SW 1271 (cell line): ENCODE measurements around the gene XYLT1.

Experiments used
- DNase-seq, 2 experiments: peaks; one replicate each; lab custom pipeline; 2025; lab: John Stamatoyannopoulos, UW

XYLT1 gene

DNA sequence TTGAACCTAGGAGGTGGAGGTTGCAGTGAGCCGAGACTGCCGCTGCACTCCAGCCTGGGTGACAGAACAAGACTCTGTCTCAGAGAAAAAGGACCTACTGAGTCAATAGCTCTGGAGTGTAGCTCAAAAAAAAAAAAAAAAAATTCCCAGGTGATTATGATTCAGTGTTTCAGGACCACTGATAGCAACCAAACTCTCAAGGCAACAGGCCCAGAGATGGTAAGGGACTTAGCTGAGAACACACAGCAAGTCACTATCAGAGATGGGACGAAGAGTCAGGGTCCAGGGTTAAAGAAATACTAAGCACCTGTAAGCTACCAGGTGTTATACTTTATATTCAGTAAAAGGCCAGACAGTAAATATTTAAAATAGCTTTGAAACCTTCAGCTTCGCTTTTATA, 335.3 kb downstream of the XYLT1 start:
- DNase-seq: no peak

DNA sequence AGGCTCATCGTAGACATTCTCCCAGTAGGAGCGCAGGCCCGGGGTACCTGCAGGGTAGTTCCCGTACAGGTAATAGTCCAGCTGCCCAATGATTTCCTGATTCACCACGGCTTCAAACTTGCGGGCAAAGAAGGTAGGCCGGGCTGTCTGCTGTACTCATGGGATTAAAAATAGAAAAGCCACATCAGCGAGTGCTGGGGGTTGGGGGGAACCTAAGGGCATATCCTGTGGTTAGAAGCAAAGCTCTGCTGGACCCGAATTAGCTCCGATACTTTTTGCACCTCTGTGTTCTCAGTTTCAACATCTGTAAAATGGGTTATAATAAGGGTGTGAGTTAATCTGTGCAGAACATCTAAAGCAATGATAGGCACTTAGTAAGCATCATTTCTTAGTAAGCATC, 336.2 kb downstream of the XYLT1 start:
- no peak for DNase-seq

DNA sequence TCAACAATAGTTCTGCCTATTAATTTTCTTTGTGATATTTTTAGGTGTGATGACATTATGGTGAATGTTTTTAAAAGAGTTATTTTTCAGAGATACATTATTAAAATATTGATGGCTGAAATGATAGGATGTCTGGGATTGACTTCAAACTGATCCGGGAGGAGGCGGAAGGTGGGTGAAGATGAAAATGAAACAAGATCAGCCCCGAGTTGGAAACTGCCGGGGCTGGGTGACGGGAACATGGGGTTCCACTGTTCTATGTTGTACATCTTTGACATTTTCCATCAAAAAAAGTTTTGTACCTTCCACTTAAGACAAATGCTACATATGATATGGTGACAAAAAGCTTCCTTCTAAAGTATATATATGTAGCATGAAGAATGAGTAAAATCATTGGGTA, 336.9 kb downstream of the XYLT1 start:
- no peak for DNase-seq

DNA sequence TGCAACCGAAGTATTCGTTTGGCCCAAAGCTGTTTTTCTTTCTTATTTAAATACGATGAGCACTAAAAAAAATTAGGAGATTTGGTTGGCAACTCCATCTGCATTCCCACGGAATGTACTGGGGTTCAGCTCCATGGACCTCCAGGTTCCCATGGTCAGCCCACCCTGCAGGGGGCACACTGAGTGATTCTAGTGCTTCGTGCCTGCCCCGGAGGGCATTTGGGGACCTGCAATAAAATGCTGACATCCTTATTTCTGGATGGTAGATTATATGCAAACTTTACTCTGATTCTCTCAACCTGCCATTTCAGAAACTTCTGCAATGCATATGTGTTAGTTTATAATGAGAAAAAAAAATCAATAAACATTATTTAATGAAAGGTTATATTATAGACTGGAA, 339.4 kb downstream of the XYLT1 start:
- no peak for DNase-seq

DNA sequence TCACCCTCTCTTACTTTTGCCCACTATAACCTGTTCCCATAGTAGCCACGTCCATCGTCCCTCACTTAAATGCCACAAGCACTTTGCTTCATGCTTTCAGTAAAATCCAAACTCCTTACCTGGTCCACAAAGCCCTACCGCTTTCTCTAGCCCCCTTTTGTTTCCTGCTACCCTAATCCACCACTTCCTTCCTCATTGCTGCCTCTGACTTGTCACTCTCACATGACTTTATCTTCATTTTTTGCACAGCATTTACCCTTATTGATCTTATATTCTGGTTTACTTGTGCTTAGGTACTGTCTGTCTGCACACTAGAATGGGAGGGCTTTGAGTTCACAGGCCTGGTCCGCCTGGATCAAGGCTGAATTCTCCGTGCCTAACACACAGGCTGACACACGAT, 340.0 kb downstream of the XYLT1 start:
- DNase-seq: no peak

DNA sequence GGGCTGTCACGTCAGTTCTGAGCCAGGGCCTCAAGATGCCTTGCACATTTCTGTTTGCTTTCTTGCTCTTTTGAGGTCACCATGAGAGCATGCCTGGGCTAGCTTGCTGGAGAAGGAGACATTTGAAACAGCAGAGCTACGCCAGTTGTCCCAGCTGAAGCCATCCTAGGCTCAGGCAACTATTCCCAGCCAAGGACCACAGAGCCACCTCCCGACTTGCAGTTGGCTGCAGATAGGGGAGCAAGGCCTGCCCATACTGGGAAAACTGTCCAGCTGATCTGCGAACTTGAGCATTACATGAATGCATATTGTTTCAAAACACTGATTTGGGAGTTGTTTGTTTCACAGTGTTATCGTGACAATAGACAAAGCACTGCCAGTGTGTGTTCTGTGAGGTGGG, 340.8 kb downstream of the XYLT1 start:
- no peak for DNase-seq

DNA sequence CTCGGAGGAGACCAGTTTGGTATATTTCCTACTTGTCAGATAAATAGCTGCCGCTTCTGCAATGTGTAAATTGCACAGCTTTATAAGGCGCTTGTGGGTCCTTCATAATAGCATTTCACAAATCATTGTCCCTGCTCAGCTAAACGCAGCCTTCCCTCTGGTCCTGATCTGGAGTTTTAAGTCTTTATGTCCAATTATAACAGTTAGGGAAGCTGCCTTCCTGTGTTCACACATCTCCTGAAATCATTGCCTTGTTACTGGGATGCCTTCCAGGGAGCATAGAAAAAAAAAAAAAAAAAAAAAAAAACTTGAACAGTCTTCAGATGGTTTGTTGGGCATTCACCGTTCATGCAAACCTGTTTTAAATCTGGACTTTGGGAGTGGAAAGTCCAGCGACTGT, 342.0 kb downstream of the XYLT1 start:
- DNase-seq: no peak

DNA sequence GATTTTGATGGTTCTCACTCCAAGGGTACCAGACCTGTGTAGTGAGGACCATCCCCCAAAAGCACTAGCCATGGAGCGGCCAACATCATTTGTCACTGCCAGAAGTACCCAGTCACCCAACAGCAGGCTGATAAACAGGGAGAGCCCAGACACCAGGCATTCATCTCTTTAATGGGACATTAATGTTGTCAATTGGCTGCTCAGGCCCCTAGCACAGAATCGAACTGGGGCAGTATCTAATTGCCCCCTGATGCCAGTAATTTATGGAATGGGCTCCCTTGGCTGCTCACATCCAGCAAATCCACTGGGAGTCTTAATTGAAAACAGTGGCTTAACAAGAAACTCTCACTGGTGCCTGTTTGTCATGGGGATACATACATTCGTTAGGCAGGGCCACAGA, 344.6 kb downstream of the XYLT1 start:
- DNase-seq: no peak

DNA sequence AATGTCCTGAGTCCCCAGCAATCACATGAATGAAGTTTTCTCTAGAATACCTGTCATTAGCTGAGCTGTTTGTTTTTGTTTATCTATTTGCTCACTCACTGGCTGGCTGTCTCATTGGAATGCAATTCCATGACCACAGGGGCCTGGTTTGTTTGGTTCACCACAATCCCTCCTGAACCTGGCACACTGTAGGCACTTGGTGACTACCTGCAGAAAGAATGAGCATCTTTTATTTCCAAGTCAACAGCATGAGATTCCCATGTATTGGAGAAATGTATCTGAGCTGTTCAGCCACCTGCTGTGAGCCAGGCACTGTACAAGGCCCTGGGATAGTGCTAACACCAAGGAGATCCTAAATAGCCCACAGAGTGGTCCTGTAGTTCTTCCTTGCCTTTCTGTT, 345.1 kb downstream of the XYLT1 start:
- no peak for DNase-seq

DNA sequence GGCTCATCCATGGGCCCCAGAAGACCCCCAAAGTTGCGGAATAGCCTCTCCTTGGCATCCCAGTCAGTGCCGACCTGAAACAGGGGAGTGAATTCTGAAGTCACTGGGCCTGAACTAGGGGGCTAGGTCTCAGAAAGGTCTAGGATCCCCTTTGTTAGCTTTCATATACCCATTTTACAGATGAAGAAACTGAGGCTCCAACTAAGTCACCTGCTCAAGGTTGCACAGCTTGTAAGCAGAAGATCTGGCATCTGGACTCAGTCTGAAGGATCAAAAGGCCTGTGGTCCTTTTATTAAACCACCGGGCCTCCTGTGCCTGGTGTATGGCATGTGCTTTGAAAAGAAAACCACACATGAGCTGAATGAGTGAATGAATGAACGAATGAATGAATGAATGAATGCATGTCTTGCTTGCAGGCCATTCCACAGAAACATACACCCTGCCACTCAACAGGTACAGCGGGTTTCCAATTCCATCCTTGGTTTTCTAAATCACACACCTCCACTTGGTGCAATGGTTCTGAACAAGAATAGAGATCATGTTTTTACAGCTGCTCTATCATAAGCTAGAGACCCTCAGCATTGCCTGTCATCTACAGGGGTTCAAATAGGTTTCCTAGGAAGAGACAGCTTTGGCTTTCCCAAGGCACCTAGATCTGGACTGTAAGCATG, 352.7 kb downstream of the XYLT1 start:
- no peak for DNase-seq

DNA sequence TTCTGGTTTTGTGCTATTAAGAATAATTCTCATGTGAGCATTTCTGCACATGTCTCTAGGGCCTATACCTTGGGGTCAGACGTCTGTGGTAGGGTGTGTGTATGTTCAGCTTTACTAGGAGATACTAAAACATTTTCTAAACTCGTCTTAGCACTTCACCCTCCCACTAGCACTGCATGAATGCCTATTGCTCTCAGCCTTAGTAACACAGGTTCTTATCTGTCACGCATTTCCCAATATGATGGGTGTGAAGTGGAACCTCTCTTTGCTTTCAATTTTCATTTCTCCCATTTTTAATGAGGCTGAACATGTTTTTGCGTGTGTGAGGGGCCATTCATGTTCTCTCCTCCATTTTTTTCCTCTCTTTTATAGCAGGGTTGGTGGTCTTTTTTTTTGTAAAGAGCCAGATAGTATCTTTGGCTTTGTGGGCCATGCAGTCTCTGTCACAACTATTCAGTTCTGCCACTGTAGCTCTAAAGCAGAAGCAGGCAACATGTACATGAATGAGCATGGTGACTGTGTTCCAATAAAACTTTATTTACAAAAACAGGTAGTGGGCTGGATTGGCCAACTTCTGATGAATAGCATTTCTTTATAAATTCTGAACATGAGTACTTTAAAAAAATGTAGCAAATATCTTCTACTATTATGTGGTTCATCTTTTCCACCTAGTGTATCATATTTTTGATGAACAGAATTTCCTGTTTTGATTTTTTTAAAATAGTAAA, 354.0 kb downstream of the XYLT1 start:
- DNase-seq: no peak

DNA sequence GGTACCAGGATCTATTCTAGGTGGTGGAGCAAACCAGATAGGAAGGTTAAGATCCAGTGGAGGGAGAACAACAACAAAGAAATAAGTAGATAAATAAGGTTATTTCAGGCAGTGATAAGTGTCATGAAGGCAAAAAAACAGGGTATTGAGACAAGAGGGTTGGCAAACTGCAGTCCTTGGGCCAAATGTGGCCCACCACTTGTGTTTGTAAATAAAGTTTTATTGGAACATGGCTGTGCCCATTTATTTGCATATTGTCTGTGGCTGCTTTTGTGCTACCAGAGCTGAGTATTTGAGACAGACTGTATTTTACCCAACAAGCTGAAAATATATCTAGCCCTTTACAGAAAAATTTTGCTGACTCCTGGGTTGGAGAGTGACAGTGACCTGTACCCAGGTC, 361.3 kb downstream of the XYLT1 start:
- no peak for DNase-seq

DNA sequence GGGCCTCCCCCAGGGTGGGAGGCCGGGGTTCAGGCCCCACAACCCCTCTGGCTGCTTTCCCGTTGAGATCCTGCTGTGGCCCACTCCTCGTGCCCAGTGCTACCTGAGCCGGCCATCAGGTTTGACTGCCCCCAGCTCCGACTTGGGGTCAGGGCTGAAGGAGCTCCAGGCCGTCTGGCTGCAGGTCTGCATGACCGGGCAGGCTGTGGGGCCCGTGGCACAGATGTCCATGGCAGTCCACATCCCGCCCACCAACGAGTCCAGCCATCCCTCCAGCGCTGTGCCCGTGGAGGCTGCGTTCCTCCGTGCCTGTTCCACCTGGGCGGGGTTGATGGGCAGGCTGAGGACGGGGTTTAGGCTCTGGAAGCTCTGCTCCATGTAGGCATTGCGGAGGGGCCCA, 362.2 kb downstream of the XYLT1 start:
- DNase-seq: no peak

DNA sequence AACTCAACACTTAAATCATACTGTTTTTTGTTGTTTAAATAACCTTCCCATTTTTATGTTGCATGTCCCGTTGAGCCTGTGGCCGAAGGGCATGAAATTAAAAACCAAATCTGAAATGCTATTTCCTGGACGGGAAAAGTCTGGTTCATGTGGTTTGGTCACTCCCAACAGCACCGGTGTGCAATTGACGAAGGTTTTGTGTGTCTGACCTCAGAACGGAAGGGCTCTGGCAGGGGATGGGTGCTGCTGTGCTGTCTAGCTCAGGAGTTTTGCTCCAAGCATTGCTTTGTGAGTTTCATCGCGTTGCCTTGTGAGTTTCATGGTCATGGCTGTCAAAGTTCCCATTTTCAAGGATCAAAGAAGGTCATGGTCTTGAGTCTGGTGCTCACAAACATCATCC, 363.3 kb downstream of the XYLT1 start:
- no peak for DNase-seq

DNA sequence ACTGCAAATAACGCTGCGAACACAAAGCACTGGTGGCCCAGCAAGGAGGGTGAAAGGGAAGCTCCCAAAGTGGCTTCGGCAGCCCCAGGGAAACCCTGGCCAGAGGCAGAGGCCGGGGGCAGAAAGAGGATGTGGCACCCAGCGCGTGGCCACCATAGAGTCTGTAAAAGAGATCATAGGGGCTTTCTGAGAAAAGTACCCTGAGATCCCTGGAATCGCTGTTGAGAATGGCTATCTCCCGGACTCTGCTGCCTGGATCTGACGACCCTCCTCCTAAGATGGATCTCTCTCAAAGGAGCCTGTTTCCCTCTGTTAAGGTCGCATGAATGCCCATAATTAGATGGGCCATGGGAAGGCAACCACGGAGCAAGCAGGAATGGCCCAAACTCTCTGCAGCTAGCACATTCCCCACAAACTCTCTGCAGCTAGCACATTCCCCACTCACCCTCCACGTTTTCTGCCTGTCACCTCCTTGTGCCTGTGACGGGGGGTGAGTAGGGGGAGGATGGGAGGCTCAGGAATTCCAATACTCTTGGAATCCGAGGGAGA, 364.4 kb downstream of the XYLT1 start:
- no peak for DNase-seq

DNA sequence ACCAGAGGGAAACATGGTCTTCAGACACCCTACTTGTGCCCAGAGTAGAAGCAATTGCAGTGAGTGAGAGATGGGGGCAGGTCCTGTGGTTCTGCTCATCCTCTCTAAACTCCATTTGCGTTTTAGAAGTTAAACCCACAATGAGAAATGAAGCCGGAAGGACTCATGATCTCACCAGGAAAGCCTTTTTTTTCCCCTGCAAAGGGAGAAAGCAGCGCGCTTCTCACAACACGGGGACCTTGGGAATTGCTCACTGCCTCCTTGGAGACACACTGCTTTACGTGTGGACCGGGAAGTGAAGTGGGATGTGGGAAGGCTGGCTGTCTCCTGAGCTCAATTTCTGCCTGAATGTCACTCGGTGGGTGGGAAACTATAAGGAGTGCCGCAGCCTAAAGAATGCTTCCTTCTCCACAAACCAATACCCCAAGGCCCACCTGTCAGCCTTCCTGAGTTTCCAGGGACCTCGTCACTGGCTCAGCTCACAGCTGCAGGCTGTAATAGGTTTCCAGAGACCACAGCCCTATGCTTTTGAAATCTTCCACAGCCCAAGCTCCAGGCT, 365.4 kb downstream of the XYLT1 start:
- no peak for DNase-seq

DNA sequence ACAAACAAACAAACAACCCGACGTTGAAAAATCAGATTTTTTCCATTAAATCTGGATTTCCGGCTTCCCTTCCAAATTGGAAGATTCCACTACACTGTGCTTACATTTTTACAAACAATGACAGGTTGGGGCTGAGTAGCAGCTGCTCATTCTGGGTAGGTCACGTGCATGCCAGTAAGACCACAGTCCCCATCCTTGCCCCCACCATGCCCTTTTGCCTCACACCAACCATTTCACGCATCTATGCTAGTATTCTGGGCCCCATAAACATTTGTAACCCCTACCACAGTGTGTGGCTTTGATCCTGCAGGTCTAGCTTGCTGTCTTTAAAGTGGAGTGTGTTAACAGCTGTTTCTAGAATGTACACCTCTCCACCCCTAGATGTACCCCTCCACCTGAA, 366.1 kb downstream of the XYLT1 start:
- DNase-seq: no peak

DNA sequence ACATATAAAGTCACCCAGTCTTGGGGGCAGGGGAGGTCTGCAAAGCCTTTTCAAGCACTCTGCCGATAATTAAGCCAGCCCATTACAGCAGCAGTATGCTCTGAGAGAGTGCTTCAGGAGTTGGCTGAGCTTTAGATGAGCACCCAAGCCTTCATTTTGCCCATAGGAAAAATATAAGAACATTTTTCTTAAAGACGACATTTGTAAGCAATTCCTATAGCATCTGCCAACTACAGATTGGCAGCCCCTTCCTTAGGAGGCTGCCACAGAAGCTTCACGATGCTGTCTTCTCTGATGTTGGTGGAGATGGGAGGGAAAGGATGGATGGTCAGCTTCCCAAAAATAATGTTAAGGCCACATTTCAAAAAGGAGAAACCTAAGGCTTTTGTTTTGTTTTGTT, 367.5 kb downstream of the XYLT1 start:
- DNase-seq: no peak

DNA sequence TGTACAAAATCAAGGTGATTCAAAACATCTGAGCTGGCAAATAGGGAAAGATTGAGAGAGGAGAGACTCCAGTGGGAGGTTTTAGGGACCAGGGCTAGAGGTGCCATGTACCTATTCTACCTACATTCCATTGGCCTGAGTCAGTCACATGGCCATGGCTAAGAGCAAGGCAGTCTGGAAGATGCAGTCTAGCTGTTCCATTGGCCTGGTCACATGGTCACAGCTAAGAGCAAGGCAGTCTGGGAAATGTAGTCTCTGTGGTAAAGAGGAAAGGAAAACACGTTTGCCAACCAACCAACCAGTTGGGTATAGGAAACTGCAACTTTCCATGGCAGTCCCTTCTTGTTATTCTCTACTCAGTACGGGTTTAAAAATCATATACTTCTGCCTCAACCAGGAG, 369.1 kb downstream of the XYLT1 start:
- DNase-seq: no peak

DNA sequence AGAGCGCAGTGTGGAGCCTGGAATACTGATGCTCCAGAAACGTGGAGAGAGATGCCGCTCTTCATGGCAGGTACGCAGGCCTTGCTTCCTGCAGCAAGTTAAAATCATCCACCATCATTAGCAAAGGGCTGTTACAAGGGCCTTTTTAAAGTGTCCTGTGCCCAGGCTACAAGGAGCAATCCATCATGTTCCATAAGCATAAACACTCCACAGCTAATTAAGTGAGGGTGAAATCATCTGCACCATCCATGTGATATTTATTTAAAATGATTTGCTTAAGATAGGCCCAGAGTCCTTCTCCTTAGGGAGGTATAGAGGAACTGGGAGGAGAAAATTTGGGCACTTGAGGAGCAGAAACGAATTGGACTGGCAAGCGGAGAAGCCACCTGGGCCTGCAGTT, 372.1 kb downstream of the XYLT1 start:
- no peak for DNase-seq

DNA sequence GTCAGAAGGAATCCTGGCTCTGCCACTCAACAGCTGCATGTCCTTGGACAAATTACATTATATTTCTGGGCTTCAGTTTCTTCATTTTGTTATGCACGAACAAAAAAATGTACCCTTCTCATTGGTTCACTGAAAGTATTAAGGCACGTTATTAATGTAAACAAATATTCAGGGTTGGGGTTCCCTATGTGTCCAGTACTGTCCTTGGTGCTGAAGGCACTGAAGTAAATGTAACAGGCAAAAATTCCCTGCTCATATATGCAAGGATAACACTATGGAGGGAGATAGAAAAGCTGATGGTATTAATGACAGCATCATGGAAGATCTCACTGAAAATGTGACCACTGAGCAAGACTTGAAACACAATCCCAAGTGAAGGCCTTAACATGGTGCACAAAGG, 386.6 kb downstream of the XYLT1 start:
- no peak for DNase-seq

DNA sequence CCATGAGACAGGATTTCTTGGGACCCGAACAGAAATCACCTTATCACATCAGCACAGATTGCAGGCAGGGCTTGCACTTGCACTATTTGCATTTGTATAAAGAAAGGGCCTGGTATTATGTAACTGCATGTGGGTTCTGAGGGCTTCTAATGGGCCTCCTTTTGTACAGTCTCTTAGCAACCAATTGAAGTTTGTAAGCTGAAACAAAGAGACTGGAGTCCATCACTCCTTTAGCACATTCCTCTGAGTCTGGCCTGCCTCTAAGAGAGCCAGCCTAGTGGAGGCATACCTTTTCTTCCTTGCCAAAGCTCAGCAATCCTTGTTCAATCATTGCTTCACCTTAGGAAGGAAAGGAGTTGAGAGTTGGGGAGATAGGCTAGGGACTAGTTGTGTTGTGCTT, 387.1 kb downstream of the XYLT1 start:
- no peak for DNase-seq

DNA sequence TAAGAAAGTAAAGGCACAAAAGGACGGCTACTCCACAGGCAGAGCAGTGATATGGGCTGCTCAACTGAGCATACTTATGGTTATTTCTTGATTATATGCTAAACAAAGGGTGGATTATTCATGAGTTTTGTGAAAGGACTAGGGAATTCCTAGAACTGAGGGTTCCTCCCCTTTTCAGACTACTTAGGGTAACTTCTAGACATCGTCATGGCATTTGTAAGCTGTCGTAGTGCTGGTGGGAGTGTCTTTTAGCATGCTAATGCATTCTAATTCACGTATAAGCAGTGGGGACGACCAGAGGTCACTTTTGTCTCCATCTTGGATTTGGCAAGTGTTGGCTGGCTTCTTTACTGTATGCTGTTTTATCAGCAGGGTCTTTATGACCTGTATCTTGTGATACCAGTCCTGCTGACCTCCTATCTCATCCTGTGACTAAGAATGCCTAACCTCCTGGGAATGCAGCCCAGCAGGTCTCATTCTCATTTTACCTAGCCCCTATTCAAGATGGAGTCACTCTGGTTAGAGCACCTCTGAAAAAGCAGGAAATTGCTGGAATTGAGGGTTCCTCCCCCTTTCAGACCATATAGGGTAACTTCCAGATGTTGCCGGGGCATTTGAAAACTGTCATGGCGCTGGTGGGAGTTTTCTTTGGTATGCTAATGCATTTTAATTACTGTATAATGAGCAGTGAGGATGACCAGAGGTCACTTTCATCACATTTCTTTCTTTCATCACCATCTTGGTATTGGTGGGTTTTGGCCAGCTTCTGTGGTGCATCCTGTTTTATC, 388.5 kb downstream of the XYLT1 start:
- no peak for DNase-seq
